Islet precursor cell (in vitro differentiated cells): ENCODE results near the gene DIDO1.

Experiments used
- DNase-seq: peaks from one replicate; pipeline ENCODE4 v3.0.0-alpha.2; 2018

The DIDO1 gene

DNA sequence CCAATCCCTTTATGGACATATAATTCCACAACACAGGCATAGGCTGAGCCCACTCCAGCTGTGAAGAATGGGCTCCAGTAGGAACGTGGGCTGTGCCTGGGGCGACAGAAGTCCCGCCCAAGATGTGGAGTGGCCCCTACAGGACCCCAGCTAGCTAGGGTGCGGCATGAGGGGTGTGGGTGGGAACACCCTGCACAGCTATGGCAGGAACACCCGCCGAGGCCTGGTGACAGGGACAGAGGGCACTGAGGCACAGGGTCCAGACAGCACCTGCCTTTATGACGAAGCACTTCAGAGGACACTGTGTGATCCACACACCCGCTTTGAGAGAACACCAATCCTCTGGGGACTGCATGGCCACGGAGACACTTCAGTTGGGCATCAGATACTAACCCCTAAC, 36.4 kb downstream of the DIDO1 start:
- no peak for DNase-seq

DNA sequence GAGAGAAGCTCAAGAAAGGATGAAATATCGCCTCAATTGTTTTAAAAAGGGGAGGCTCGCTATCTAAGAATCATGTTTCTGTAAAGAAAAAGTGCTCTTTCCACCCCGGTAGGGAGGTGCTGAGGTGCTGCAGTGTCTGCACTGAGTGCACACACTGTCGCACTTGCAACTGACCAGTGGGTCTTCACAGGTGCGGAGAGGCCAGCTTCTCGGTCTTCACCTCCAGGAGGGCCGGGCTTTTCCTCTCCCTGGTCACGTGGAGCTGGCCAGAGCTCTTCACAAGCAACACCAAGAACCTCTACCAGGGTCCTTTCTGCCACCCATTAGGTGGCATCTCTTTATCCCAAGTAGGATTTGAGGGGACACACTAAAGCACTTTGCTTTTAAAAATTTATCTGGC, 36.9 kb downstream of the DIDO1 start:
- no peak for DNase-seq

DNA sequence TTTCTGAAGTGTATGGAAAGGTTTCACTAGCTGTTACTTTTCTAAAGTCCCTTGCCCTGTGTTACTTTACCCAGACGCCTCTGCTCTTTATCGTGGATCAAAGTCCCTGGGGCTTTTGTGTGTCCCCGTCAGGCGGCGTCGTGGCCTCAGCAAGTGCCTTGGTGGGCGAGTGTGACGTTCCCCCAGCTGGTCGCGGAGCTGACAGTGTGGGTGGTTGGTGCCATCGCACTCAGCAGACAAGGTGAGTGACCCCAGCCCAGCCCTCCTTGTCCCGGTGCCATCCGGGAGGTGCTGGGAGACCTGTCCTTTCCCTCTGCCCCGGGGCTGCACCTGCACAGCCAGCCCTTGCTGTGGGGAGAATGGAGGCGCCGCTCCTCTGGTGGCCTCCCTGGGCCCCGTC, 37.4 kb downstream of the DIDO1 start:
- DNase-seq, result no peak

DNA sequence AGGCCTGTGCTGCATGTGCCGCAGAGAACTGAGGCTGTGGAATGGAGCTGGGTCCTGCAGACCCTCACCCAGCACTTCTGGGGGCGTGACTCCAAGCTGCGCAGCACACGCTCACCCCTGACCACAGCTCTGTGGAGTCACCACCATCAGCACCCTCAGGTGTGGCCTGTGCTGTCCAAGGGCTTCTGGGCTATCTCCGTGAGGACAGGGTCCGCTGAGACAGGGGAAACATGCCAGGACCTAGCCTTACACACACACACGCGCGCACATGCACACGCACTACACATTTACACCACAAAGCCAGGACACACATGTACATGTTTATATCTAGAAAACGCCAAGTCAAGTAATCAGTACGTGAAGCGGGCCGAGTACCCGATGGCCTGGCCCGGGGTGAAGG, 37.9 kb downstream of the DIDO1 start:
- DNase-seq, result no peak

DNA sequence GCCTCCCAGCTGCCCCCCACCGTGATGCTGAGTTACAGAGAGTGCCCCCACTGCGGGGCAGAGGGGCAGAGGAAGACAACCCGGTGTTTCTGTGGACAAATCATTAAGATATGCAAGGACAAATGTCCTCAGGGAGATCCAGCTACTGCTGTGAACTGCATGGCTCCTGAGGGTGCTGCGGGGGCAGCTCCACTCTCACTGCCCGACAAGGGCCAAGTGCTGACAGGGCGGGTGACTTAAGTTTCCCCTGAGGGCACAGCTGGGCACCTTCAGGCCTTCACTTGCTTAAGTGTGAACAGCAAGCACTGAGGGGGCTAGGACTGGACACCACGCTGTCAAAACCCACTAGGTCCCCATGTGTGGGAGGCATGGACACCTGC, 38.5 kb downstream of the DIDO1 start:
- DNase-seq, result no peak

DNA sequence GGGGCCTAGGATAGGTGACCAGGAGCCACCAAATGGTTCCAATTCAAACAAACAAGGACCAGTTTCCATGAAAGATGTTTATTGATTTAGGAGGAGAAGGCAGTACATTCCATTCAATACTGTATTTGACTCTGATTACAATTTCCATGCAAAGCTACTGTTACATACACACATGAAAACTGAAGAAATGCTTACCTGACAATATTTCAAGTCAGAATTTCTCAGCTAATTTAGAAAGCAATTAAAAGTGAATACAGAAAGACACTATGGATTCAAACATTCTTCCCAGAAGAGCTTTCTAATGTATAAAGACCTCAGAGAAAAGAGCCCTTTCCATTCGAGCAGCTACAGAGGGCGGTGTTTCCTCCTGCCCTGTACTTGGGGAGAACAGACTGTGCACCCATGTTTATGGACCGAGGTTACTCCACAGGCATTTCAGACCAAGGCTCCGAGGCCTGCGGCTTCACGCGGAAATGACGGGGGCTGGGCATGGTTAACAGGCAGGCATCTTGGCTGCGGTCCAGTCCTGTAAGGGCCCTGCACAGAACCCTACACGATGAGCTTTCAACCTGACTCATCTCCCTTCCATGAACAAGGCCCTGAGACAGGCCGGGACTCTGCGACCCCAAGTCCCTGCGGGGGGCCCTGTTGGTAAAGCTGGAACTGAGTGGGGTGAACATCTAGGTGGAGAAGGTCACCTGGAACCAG, 39.0 kb downstream of the DIDO1 start:
- DNase-seq, result no peak

DNA sequence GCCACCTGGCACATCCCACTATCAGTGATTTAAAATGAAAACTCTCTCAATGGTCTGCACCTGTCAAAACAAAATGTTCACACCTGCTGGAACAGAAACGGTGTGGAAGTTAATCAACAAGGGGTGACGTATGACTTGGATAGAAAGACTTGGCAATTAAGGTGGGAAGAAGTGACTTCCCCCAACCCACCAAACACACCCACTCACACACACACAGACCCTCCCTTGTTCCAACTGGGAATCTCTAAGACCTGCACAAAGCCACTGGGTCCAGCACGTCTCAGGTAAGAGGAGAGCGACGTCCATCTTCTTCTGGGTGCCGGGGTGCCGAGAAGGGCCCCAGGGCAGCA, 39.6 kb downstream of the DIDO1 start:
- no peak for DNase-seq

DNA sequence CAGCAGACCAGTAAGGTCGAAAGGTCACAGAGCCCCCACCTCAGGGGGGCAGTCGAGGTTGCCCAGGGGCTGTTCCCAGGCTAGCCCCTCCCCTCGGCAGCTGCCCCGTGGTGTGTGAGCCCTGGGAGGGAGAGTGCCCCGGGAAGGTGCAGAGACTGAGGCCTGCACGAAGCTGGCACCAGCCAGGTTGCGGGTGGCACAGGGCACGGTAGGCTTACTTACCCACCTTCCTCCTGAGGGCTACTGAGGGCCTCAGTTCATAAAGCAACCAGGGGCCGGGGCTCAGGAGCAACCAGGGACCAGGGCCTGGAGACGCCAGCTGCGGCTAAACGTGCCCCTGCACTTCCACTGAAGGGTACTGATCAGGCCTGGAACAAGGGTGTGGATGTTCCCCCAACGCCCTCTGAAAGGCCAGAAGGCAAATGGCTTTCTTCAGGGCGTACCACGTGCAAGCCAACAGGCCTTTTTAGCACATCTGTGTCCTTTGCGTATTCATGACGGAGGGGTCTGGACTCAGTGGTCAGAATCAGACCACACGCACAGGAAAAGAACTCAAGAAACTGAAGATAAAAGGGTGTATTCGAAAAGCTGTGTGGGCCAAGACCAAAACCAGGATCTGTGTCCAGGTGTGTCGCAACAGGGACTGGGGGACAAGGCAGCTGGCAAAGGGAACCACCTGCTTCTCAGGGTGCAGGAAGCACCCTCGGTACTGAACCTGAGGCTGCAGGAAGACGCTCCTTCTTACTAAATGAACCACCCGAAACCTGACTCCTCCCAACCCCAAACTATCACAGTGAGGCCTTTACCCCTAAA, 40.2 kb downstream of the DIDO1 start:
- DNase-seq, result no peak

DNA sequence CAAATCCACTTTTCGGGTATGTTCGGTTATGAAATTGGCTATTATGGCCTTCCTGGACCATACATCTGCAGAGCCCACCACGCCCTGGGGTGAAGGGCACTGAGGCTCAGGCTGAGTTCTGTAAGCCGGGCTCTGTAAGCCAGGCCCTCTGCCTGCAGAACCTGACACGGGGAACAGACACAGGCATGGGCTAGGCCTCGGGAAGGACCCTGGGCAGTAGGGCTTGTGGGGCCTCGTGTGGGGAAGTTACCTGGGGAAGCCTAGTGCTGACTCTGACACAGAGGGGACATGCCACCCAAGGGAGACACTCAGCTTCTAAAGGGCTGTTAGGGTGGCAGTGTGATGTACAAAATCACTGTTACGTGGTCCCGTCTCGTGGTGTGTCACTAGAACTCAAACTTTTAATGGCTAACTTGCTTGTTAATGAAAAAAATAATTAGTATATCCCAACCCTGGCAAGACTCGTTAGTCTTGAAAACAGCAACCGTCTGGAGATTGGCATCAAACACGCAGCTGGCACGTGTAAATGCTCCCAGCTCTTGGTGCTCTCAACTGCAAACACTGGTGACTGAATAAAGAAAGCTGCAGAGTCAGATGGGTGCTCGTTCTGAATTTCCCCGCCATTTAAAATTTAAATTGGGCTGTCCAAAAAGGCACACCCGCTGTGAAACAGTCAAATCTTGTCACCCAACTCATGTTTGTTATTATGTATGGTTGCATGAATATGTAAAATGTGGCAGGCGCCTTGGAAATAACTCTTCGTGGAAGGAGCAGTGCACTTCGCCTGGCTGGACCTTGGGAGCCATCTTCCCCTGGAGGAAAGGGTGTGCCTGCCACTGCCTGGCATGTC, 41.0 kb downstream of the DIDO1 start:
- DNase-seq, result no peak

DNA sequence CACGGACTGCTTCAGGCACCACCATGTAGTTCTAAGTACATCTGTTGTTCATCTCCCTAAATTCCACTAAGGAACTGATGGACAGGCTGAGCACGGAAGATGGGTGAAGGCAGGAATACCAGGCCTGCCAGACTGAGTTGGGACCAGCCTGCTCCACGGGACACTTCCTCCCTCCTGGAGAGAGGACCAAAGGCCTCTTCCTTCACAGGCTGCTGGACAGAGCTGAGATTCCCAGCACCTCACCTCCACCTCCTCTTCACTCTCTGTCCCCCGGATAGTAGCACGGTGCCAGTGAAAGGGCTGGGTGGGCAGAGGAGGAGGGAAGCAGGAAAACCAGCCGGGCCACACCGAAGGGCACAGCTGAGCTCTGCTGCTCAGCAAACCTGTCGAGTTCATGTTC, 41.7 kb downstream of the DIDO1 start:
- DNase-seq, result no peak

DNA sequence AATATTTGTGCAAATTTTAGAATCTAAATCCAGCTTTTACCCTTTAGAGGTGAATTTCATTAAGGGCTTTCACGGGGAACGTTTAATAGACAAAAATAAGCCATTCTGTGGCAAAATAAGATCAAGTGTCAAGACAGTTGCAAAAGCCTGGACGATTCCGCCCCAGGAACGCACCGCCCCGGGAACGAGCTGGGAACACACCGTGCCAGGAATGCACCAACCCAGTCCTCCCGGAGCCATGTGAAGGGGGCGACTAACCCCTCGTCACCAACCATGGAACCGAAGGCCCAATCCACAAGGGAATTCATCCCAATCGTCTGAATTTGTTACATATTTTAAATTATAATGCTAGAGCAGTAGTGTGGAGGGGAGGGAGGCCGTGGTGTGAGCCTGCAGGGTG, 43.9 kb downstream of the DIDO1 start:
- no peak for DNase-seq

DNA sequence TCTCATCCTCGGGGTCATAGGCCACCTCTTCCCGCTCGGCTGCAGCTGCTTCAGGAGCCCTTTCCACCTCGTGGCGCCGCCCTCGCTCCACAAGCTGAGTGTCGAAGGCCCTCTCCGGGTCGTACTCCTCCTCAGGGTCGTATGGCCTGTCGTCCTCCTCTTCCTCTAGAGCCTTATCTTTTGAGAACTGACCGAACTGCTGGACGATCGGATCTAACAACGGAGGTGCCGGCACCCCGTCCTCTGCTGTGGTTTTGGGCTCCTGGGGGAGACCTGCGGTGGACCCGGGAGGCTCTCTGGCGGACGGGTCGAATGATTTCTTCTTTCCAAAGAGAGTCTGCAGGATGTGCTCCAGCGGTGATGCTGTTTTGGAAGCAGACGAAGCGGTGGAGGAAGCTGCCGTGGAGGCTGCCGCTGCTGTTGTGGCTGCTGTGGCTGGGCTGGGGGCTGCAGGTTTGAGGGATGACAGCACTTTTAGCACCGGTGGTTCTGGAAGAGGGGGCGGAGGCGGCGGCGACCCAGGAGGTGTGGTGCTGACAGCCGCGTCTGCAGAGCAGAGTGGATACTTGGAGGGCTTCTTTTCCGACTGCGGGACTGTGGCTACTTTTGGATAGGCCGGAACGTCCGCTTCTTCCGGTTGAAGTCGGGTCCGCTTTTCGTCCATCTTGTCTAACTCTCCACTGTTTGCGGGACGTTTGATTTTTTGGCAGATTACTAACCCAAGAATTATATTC, 44.5 kb downstream of the DIDO1 start:
- DNase-seq, result no peak

DNA sequence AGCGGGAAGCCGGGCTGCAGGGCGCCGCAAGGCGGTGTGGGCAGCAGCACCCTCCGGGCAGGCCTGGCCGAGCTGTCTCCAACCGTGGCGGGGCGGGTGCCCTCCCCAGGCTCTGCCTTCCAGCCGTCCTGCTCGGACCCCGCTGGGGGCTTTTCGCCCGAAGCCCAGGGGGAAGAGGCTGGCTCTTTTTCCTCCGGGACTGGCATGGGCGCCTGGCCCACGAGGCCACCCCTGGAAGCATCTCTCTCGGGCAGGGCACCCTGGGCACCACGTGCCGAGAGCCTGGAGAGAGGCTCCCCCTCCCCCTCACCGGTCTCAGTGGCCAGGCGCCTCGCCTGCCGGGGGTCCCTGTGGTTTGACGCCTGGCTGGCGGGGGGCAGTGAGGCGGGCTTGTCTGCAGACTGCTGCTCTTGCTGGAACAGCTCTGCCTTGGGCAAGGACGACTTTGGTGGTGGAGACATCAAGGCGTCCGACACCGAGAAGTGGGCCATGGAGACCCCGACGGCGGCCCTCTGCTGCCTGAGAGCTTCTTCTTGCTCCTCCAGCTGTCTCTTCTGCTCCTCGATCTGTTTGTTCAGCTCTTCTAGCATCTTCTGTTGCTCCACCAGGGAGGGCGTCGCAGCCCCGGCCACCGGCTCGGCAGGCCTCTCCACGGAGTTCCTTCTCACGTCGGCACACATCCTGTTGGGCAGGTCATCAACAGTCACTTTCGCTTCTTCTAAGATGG, 45.2 kb downstream of the DIDO1 start:
- no peak for DNase-seq

DNA sequence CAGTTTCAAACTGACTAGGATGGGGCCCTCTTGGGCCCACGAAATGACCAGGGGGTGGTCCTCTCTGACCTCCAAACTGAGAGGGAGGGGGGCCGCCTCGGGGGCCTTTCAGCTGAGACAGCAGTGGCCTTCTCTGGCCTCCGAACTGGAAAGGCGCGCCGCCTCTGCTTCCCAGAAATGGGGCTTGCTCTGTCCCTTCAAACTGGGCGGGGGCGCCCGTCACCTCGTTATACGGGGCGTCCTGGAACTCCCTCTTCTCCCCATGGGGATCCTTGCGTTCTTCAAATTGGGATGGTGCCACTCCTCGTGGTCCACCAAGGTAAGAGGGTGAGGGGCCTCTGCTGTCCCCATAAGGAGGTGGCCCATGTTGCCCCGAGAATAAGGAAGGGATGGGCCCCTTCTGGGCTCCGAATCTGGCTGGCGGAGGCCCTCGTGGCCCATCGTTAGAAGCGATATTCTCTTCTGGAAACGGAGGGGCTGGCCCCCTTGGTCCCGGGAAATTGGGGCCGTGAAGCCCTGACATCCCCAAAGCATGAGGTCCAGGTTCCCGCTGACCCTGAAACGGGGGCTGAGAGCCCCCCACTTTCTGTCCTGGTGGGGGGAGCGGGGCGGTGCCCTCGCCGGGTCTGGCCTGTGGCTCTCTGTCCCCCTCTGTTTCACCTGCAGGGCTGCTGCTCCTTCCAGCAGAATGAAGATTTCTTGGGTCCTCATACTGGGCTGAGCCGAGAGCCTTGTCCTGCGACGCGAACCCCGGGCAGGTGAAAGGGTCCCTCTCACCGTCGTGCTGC, 46.0 kb downstream of the DIDO1 start:
- DNase-seq, result no peak

DNA sequence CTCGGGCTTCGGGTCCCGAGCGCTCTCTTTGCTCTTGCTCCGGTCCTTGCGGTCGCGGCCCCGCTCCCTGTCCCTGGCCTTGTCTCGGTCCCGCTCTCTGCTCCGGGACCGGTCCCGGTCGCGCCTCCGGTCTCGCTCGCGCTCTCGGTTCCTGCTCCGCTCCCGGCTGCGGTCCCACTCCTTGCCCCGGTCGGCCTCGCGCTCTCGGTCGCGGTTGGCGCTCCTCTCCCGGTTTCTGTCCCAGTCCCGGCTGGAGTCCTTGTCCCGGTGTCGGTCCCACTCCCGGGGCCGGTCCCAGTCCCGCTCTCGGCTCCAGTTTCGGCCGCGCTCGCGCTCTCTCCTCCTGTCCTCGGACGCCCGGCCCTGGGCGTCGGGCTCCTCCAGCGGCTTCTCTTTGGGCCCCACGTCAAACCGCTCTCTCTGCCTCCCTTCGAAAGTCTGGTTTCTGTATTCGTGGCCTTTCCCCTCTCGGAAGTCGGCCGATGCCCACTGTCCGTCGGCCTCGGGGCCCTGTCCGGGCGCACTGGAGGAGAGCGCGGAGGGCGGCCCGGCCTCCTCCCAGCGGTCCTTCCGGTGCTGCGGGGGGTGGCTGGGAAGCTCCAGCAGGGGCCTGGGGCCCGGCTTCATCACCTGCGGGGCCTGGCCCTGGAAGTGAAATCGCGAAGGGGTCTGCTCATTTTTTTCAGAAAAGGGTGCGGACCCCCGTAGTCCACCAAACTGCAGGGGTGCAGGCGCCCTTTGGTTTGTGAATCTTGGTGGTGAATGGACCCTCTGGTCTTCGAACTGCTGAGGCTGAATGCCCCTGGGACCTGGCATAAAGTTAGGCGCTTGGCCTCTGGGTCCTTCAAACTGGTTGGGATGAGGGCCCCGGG, 46.8 kb downstream of the DIDO1 start:
- DNase-seq, result no peak

DNA sequence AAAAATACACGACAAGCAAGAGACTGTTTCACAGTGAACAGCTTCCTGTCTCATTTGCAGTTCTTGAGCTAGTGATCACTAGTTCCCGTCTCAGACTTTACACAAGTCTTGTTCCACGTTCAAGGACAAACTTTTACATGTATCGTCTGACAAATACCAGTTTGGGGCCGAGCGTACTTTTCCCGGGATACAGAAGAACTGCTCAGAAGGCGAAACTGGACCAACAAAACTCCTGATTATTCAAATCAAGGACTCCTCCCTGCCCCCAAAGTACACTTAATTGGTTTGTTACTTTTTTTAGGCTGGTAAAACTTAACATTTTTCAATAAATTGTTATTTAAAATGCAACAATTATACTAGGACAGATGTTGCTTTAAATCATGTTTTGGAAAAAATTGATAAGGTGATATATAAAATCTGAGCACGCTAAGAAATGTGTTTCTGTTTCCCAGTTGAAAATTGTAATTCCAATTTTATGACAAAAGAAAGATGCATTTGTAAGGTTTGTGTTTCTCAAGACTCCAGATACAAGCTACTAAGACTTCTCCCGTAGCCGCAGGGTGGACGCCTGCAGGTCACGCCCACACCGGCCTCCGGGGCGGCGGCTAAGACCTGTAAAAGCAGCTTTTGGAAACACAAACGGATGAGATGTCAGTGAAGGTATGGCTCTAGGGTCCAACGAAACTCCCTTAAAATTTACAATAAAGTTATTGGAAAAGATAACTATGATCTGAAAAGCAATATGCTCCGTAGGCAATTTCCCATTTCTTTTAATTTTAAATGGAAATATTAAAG, 47.9 kb downstream of the DIDO1 start:
- no peak for DNase-seq

DNA sequence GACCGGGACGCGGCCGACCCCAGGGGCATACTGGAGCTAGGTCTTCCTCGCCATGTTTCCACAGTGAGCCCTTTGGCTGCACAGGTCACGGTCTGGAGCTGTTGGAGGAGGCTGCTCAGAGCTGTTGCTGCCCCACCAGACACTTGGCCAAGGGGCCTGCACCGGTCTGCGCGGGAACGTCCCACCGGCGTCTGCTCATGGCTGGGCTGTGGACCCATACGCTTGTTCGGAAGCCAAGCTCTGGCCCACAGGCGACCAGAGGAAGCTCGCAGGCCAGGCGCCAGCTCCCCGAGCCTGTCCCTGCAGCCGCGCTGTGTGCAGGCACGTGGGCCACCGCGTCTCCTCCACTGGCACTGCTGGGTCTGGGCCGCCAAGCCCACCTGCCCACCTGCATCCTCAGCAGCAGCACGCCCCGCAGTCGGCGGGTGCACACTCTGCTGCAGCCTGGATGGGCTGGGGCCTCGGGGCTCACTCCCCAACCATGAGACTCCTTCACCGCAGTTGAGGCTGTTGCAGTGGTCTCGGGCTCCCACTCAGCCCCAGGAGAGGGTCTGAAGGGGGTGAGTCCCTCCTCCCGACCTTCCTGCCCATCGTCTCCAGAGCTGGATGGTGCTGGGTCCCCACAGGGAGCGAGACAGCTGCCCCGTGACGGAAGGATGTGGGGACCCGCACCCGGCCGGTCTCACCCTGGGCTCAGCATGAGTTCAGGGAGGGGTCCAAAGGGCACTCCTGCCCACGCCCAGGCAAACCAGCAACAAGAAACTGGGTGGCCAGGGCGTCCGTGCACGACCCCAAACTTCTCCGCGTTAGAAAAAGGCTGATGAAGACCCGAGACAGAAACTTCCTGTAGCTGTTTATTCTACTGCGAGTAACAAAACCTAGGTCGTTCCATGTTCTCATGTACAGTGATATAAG, 49.1 kb downstream of the DIDO1 start:
- DNase-seq, result no peak

DNA sequence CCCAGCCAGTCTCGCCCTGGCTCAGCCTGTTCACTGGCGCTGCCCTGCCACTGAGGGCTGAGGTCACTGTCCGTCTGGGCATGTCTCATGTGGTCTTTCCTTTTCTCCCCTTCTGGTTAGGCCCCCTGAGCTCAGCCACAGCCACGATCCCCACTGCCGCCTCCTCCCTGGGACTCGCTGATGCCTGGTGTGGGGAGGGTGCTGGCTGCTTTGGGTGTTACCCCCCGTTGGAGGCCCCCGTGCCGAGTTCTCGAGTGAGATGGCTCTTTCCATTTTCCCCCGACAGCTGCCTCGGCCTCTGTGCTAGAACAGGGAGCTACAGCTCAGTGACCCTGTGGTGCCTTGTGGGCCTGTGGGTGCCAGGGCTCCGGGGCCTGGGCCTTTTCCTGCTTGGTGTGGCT, 49.8 kb downstream of the DIDO1 start:
- DNase-seq, result no peak
